H1 (cell line): ENCODE data around the gene KLRK1. TPM values are rescaled to one million over a fixed set of nuclear protein-coding genes. Genes with fewer than 3 reads are reported as not detected.

Experiments used
- KDM1A ChIP-seq: fragments of 200-600, 300-600 bp; sonication (generic); IDR thresholded peaks from 2 replicates; pipeline ENCODE4 v1.7.1; 2016; ENCODE audit warnings: mild to moderate bottlenecking, low read length, borderline replicate concordance
- SRF ChIP-seq: IDR thresholded peaks from 2 replicates; pipeline ENCODE4 v1.6.1; 2011; ENCODE audit warnings: mild to moderate bottlenecking, low read depth, low read length, moderate library complexity
- TAF1 ChIP-seq: IDR thresholded peaks from 2 replicates; pipeline ENCODE4 v1.6.1; 2011; ENCODE audit warnings: mild to moderate bottlenecking, low read depth, low read length
- polyA plus RNA-seq, 7 experiments: library from polyadenylated mRNA; depleted of rRNA in 3 of 7; stranded (reverse) in 5 of 7; unstranded in 2 of 7; fragments of >200 nt in 5 of 7; fragments of 200-250 nt in 2 of 7; gene quantifications; 1 replicate in 5 of 7; 2 replicates in 1 of 7; 4 replicates in 1 of 7; pipeline versions ENCODE4 v1.2.1 to v1.2.3, GENCODE V29; 2011 to 2013; ENCODE audit warnings: missing spikeins in 2 of 7, mixed read lengths in 2 of 7
- total RNA-seq: library from RNA; stranded (reverse); fragmentation: NEBNext Ultra II Directional; extraction: Animal tissue kit (Norgen Biotek cat#: 25700); gene quantifications from 2 replicates; pipeline ENCODE4 v1.2.1, GENCODE V29; 2021
- TF ChIP-seq, protein P1 (sequence below): fragments of 300-600 bp; sonication (generic); IDR thresholded peaks from 2 replicates; pipeline ENCODE4 v1.7.1; 2012; ENCODE audit warnings: low read length, moderate library complexity, mild to moderate bottlenecking, inconsistent platforms; ENCODE audit not compliant: insufficient replicate concordance
- TF ChIP-seq, protein P2 (sequence below): IDR thresholded peaks from 2 replicates; pipeline ENCODE4 v1.6.1; 2012; ENCODE audit warnings: low read length, inconsistent platforms
- TF ChIP-seq, protein P3 (sequence below), 3 experiments: IDR thresholded peaks; 1 replicate in 2 of 3; 2 replicates in 1 of 3; pipeline versions ENCODE4 v1.5.1 to v1.6.1; 2011; ENCODE audit warnings: low read length in 3 of 3, mild to moderate bottlenecking in 3 of 3, inconsistent platforms in 2 of 3, low read depth in 1 of 3, moderate library complexity in 1 of 3; ENCODE audit not compliant: insufficient read depth in 1 of 3; ENCODE audit errors: control extremely low read depth in 1 of 3

Gene KLRK1
- total and polyA plus RNA-seq, 2 of the 8 experiments (the other 6 are each of a cell fraction or from before 2014, with no cell fraction given), result not detected

DNA sequence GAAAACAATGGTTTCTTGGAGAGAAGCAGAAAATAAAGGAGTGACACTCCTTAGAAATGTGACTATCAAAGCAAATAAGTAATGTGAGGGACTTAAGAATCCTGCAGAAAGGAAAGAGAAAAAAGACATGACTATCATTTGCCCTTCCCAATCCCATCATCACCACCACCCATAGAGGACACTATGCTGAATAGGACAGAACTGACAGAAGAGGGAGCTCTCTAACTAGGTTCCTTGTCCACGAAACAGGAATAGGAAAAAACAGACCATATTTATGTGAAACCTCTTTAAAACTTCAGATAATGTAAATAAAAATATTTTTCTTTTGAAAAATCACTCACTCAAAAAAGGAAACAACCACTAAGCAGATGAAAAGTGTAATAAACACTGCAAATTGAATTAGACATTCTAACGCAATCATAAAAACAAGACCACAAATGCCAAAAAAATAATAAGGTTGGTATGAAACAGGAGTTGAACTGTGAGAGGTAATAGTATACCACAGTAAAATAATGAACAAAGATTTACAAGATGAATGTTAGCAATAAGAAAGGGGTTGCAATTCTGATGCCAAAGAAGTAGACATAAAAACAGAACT, 58.1 kb downstream of the KLRK1 start (continued):
- TF ChIP-seq, protein P1, sequence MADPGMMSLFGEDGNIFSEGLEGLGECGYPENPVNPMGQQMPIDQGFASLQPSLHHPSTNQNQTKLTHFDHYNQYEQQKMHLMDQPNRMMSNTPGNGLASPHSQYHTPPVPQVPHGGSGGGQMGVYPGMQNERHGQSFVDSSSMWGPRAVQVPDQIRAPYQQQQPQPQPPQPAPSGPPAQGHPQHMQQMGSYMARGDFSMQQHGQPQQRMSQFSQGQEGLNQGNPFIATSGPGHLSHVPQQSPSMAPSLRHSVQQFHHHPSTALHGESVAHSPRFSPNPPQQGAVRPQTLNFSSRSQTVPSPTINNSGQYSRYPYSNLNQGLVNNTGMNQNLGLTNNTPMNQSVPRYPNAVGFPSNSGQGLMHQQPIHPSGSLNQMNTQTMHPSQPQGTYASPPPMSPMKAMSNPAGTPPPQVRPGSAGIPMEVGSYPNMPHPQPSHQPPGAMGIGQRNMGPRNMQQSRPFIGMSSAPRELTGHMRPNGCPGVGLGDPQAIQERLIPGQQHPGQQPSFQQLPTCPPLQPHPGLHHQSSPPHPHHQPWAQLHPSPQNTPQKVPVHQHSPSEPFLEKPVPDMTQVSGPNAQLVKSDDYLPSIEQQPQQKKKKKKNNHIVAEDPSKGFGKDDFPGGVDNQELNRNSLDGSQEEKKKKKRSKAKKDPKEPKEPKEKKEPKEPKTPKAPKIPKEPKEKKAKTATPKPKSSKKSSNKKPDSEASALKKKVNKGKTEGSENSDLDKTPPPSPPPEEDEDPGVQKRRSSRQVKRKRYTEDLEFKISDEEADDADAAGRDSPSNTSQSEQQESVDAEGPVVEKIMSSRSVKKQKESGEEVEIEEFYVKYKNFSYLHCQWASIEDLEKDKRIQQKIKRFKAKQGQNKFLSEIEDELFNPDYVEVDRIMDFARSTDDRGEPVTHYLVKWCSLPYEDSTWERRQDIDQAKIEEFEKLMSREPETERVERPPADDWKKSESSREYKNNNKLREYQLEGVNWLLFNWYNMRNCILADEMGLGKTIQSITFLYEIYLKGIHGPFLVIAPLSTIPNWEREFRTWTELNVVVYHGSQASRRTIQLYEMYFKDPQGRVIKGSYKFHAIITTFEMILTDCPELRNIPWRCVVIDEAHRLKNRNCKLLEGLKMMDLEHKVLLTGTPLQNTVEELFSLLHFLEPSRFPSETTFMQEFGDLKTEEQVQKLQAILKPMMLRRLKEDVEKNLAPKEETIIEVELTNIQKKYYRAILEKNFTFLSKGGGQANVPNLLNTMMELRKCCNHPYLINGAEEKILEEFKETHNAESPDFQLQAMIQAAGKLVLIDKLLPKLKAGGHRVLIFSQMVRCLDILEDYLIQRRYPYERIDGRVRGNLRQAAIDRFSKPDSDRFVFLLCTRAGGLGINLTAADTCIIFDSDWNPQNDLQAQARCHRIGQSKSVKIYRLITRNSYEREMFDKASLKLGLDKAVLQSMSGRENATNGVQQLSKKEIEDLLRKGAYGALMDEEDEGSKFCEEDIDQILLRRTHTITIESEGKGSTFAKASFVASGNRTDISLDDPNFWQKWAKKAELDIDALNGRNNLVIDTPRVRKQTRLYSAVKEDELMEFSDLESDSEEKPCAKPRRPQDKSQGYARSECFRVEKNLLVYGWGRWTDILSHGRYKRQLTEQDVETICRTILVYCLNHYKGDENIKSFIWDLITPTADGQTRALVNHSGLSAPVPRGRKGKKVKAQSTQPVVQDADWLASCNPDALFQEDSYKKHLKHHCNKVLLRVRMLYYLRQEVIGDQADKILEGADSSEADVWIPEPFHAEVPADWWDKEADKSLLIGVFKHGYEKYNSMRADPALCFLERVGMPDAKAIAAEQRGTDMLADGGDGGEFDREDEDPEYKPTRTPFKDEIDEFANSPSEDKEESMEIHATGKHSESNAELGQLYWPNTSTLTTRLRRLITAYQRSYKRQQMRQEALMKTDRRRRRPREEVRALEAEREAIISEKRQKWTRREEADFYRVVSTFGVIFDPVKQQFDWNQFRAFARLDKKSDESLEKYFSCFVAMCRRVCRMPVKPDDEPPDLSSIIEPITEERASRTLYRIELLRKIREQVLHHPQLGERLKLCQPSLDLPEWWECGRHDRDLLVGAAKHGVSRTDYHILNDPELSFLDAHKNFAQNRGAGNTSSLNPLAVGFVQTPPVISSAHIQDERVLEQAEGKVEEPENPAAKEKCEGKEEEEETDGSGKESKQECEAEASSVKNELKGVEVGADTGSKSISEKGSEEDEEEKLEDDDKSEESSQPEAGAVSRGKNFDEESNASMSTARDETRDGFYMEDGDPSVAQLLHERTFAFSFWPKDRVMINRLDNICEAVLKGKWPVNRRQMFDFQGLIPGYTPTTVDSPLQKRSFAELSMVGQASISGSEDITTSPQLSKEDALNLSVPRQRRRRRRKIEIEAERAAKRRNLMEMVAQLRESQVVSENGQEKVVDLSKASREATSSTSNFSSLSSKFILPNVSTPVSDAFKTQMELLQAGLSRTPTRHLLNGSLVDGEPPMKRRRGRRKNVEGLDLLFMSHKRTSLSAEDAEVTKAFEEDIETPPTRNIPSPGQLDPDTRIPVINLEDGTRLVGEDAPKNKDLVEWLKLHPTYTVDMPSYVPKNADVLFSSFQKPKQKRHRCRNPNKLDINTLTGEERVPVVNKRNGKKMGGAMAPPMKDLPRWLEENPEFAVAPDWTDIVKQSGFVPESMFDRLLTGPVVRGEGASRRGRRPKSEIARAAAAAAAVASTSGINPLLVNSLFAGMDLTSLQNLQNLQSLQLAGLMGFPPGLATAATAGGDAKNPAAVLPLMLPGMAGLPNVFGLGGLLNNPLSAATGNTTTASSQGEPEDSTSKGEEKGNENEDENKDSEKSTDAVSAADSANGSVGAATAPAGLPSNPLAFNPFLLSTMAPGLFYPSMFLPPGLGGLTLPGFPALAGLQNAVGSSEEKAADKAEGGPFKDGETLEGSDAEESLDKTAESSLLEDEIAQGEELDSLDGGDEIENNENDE, result no peak
- TF ChIP-seq TAF1, result no peak
- TF ChIP-seq, protein P2, sequence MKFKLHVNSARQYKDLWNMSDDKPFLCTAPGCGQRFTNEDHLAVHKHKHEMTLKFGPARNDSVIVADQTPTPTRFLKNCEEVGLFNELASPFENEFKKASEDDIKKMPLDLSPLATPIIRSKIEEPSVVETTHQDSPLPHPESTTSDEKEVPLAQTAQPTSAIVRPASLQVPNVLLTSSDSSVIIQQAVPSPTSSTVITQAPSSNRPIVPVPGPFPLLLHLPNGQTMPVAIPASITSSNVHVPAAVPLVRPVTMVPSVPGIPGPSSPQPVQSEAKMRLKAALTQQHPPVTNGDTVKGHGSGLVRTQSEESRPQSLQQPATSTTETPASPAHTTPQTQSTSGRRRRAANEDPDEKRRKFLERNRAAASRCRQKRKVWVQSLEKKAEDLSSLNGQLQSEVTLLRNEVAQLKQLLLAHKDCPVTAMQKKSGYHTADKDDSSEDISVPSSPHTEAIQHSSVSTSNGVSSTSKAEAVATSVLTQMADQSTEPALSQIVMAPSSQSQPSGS, result no peak
- TF ChIP-seq, protein P3, sequence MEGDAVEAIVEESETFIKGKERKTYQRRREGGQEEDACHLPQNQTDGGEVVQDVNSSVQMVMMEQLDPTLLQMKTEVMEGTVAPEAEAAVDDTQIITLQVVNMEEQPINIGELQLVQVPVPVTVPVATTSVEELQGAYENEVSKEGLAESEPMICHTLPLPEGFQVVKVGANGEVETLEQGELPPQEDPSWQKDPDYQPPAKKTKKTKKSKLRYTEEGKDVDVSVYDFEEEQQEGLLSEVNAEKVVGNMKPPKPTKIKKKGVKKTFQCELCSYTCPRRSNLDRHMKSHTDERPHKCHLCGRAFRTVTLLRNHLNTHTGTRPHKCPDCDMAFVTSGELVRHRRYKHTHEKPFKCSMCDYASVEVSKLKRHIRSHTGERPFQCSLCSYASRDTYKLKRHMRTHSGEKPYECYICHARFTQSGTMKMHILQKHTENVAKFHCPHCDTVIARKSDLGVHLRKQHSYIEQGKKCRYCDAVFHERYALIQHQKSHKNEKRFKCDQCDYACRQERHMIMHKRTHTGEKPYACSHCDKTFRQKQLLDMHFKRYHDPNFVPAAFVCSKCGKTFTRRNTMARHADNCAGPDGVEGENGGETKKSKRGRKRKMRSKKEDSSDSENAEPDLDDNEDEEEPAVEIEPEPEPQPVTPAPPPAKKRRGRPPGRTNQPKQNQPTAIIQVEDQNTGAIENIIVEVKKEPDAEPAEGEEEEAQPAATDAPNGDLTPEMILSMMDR (IDR thresholded peaks at IDR 0.05; ENCODE audit: control extremely low read depth in 1 of 3, insufficient read depth in 1 of 3, low read depth in 1 of 3, low read length in 3 of 3), result peak in 2 of 3 experiments; percentile 76 to 90; a peak in 3 of 4 replicates
- no peak for TF ChIP-seq SRF
- no peak for TF ChIP-seq KDM1A
